GM12865 (cell line): Measurements from ENCODE around the gene PIK3IP1.

Experiments used
- DNase-seq: peaks from one replicate; pipeline ENCODE4 v3.0.0; 2010; ENCODE audit warnings: low read depth
- H3K4me3 ChIP-seq: 2 replicates; pipeline ENCODE4 v1.5.1; 2011; ENCODE audit warnings: mild to moderate bottlenecking, low read depth, low read length, control low read depth
- CTCF ChIP-seq: IDR thresholded peaks from 2 replicates; pipeline ENCODE4 v1.5.1; 2011; ENCODE audit warnings: low read length, control low read depth, low read depth, inconsistent platforms; ENCODE audit not compliant: insufficient read depth; ENCODE audit errors: missing control alignments

The PIK3IP1 gene

GRCh38 chr22:31292236-31292989 lies at the start of gene PIK3IP1:
Gene PIK3IP1, minus strand, starts transcription at chr22:31292488. Its CDS starts 144 bp downstream, at chr22:31292344.
- peak; percentile 48 for TF ChIP-seq CTCF
- DNase-seq = peak; percentile 88
- peak within 1 kb of the TSS; percentile 61 for H3K4me3 ChIP-seq

GRCh38 chr22:31341386-31342088 lies 49.2 kb upstream of the PIK3IP1 start:
- DNase-seq = no peak
- no peak for TF ChIP-seq CTCF

GRCh38 chr22:31340765-31341247 lies 48.5 kb upstream of the PIK3IP1 start:
- H3K4me3 ChIP-seq = no peak overlapping the region
- no peak for TF ChIP-seq CTCF
- DNase-seq = no peak

More at GRCh38 chr22:31341386-31342088, 49.2 kb upstream of the PIK3IP1 start:
- no peak overlapping the region for H3K4me3 ChIP-seq

- no peak for TF ChIP-seq CTCF
- no peak overlapping the region for H3K4me3 ChIP-seq
- DNase-seq = no peak
Measured at GRCh38 chr22:31340360-31340759, 48.1 kb upstream of the PIK3IP1 start.

- no peak for DNase-seq
- no peak for TF ChIP-seq CTCF
- H3K4me3 ChIP-seq = no peak overlapping the region
Measured at GRCh38 chr22:31339148-31339832, 47.0 kb upstream of the PIK3IP1 start.

GRCh38 chr22:31337178-31337577 lies 44.9 kb upstream of the PIK3IP1 start:
- H3K4me3 ChIP-seq = no peak overlapping the region
- no peak for DNase-seq
- TF ChIP-seq CTCF = no peak
